Measurements from ENCODE around the gene NAP1L1.

The NAP1L1 gene

DNA sequence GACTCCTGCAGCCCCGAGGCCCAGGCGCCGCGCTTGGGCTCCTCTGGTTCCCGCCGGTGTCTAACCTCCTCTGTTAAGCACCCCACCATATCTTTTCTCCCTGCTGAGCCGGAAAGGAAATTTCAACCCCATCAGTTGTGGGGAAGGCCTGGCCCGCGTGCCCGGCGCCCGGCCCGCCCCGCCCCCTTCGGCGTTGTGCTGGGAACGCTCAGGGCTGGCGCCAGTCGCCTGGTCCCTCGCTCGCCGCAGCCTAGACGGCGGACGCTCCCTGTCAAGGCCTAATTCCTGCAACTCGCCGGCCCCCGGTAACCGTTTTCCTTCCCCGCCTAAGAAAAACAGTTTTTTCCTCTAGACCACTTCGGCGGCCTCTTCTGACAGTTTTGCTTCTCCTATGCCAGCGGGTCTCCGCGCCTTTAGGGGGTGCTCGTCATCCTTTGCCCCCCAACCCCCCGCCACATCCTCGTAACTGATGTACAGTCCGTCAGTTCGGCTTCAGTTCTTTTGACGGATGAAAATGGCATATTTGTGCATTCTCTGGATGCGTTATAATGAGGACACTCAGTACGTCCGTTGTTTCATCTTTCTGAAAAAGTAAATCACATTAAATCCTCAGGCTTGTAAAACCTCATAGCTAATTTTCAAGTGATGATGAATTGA lies 506 bp upstream of the NAP1L1 start:
- DNase-seq (ENCODE audit: low read depth in 3 of 3, low spot score in 1 of 3): peak in 1 of 3 donors; percentile 21

DNA sequence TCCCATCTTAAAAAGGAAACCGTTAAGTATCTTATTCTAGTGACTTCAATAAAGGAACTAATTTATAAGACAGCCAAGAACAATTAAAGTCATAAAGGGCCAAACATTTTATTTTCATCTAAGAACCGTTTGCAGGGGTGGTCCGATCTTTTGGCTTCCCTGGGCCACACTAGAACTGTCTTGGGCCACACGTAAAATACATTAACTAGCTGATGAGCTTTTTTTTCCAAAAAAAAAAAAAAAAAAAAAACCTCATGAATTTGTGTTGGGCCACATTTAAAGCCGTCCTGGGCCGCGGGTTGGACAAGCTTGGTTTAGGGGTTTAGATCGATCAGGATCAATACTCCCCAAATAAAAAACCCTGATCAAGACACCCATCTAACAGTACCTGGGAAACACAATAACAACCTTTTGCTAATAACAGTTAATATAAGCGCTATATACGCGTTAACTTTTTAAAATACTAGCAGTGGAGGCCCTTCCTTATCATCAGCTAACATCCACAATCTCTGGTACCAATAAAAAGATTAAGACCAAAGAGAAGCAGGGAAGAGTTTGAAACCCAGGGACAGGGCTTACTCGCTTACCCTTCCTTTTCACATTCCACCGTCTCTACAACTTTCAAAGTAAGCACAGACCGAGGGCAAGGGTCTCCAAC lies 1.1 kb downstream of the NAP1L1 start:
- no peak for DNase-seq (ENCODE audit: low read depth in 3 of 3, low spot score in 1 of 3)

DNA sequence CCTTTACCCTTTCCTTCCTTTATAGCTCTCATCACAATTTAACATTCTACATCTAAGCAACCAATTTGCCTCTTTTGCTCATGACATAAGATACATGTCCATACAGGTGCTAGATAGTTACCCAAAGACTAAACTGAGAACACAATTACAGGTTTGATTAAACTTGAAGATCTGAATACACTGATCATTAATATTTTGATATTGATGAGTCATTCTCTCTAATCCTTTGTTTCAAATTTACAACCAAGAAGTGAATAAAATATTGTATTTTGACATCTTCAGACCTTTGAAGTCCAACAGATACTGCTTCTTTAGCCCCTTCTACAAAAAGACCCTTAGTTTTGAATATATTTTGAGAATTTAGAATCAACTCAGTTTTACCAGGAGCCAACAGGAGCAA lies 2.6 kb downstream of the NAP1L1 start:
- no peak for DNase-seq (ENCODE audit: low read depth in 3 of 3, low spot score in 1 of 3)

DNA sequence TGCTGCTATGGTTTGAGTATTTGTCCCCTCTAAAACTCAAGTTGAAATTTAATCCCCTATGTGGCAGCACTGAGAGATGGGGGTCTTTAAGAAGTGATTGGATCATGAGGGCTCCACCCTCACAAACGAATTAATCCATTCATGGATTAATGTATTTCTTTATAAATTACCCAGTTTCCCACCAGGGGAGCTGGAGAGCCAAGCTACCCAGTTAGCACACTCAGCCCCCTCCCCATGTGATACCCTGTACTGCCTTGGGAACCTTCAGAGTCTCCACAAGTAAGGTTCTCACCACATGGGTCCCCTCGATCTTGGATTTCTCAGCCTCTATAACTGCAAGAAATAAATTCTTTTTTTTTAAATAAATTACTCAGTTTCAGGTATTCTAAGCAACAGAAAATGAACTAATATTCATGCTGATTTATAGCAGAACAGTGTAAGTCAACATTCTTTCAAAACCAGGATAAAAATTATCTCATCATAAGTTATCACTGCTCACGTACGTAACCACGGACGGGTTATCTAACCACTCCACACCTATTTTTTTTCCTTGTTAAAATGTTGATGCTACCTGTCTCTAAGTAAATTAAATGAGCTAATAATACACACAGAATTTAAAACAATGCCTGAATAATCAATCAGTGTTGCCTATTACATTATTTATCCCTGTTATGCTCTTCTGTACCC lies 3.6 kb downstream of the NAP1L1 start:
- DNase-seq (ENCODE audit: low read depth in 3 of 3, low spot score in 1 of 3): no peak

DNA sequence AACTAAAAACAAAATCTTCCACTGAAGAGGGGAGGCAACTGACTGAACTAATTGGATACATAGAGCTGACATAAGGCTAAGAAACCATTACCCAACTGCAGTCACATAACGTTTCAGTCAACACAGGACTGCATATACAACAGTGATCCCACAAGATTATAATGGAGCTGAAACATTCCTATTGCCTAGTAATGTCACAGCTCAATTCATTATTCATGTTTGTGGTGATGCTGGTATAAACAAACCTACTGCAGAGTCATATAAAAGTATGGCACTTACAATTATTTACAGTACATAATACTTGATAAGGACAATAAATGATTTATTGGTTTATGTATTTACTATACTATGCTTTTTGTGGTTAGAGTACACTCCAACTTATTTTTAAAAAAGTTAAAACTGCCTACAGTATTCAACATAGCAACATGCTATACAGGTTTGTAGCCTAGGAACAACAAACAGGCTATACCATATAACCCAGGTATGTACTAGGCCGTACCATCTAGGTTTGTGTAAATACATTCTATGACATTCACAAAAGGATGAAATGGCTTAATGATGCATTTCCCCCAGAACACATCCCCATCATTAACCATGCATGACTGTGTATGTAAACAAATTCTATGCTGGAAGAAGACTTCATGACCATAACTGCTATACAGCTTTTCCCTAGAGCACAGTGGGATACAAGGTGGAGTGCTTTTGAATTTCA lies 4.3 kb downstream of the NAP1L1 start:
- no peak for DNase-seq (ENCODE audit: low read depth in 3 of 3, low spot score in 1 of 3)

DNA sequence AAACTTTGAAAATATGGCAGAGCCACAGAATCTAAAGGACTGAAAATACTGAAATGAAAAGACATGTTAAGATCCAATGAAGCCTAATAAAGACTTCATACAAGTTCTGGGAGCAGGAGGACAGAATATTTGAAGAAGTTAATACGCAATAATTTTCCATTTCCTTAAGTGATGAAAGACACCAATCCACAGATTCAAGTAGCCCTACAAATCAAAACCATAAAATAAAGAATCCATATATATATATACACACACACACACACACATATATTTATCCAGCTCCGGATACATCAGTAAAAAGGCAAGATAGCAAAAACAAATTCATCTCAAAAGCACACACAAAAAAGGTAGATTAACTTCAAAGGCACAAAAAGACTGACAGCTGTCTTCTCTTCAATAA lies 5.7 kb downstream of the NAP1L1 start:
- no peak for DNase-seq (ENCODE audit: low read depth in 3 of 3, low spot score in 1 of 3)

DNA sequence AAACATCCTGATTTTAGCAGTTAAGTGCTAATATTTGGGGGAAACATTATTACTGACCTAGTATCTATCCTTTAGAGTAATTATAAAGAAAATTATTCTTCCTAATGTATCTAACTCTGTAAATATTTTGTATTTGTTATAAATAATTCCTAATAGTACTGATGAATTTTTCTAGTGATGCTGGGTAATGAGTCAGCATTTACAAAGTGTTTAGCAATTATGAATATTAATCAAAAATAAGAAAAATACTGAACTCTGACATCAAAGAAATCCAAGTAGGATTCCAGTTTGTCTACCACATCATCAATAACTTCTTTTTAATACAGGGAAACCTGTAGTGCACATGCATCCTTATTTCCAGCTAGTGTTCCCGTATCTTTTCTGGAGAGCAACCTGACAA lies 9.0 kb downstream of the NAP1L1 start:
- no peak for DNase-seq (ENCODE audit: low read depth in 3 of 3, low spot score in 1 of 3)

DNA sequence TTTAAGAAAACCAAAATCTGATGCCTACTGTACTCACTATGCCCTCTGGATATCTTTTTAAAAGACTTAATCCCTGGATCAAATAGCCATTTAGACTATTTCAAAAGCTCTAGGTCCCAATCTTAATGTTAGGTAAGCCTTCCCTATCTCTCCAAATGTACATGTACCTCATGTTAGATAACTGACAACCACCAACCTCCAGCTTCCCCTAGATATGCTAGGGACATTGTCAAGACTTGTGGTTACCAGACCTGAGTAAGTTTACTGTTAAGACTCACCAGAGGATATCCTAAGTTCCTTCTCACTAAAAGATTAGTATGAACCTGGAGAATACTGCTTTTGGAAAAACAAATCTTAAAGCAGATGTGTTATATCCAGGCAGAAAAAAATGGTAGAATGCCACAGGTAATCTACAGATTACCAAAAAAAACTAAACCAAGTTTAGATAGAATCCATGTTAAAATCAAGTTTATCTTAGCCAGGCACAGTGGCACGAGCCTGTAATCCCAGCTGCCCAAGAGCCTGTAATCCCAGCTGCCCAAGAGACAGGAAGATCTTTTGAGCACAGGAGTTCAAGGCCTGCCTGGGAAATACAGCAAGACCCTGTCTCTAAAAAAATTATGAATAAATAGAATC lies 9.7 kb downstream of the NAP1L1 start:
- no peak for DNase-seq (ENCODE audit: low read depth in 3 of 3, low spot score in 1 of 3)

DNA sequence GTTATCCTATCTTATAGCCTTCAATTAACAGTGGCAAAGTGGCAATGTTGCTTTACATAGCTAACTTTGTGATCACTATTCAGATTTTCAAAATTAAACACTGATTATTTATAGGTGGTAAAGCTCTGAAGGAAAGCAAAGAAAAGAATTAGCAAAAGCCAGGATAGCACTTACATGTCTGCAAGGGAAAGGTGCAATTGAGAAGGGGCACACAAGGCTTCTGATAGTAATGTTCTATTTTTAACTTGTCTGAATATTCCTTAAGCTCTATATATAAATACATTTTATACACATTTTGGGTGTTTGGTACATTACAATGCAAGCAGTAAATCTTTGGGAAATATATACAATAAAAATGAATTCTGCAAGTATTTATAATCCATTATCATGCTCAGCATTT lies 10.9 kb downstream of the NAP1L1 start:
- DNase-seq (ENCODE audit: low read depth in 3 of 3, low spot score in 1 of 3): no peak

DNA sequence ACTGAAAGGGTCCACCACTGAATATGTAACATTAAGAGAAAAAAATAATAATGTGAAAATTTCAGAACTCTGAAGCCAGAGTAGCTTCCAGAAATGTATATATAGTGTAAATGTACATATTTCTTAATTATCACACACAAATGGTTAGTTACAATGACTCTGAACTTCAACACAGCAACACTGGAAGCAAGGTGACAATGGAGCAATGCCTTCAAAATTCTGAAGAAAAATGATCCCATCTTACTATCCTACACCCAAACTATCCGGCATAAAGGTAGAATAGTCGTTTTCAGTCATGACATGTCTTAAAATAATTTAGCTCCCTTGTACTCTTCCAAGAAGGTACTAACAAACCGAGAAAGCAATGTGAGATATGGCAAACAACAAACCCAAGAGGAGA lies 11.9 kb downstream of the NAP1L1 start:
- no peak for DNase-seq (ENCODE audit: low read depth in 3 of 3, low spot score in 1 of 3)

DNA sequence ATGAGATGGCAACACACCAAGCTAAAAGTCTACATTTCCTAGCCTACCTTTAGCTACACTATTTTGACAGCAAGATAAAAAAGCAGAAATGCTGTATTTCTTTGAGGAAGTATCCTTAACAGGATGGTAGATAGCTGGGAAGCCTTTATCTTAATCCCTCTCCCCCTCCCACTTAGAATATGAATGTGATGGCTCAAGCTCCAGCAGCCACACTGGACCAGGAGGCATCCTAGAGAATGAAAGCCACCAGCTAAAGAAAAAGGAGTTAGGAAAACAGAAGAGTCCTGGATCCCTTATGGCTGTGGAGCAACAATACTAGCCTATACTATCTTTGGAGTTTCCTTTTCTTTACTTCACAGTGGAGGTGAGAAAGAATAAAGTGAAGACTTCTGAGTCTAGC lies 15.1 kb downstream of the NAP1L1 start:
- no peak for DNase-seq (ENCODE audit: low read depth in 3 of 3, low spot score in 1 of 3)

DNA sequence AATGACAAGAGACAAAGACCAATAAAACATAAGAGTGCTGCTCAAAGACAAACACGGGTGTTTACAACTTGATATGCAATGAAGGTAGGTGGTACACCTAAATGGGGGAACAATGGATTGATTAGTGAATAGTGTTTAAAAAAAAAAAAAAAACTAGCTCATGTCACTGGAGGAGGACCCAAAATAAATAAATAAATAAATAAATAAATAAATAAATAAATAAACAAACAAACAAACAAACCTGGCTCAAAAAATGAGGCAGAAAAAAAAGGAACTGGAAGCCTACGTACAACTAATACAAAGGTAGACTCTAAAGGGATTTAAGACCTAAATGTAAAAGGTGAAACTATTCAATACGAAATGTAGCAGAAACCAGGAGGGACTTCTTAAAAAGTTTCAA lies 18.6 kb downstream of the NAP1L1 start:
- DNase-seq (ENCODE audit: low read depth in 3 of 3, low spot score in 1 of 3): no peak

DNA sequence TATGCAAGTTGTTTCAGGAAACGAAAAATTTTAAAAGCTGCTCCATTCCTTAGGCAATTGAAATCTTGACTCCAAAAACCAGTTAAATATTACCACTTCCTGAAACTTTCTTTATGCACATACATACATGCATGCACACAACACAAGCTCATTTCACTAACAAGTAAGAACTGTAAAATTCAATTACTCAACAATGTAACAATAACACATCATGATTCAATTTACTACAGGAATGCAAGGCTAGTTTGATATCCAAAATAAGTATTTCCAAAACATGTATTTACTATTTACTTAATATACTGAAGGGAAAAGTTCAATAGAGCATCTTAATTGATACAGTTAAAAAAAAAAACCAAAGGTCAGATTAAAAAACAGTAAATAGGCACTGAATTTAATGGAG lies 19.6 kb downstream of the NAP1L1 start:
- no peak for DNase-seq (ENCODE audit: low read depth in 3 of 3, low spot score in 1 of 3)

DNA sequence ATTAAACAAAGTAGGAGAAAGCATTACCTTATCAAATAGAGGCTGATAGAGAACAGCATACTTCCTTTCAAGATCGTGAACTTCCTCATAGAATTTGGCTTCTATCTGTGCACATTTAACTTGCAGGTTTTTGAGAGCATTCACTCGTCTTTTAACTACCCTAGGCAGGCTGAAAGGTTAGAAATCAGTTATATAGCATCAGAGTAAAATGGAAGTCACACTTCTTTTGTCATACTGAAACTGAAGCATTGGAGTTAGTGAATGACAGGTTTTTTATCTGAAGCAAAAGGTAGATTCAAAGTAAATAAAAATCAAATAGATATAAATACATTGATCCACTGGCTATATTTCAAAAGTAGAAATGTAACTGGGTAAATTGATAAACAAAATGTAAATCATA lies 24.4 kb downstream of the NAP1L1 start:
- DNase-seq (ENCODE audit: low read depth in 3 of 3, low spot score in 1 of 3): no peak

DNA sequence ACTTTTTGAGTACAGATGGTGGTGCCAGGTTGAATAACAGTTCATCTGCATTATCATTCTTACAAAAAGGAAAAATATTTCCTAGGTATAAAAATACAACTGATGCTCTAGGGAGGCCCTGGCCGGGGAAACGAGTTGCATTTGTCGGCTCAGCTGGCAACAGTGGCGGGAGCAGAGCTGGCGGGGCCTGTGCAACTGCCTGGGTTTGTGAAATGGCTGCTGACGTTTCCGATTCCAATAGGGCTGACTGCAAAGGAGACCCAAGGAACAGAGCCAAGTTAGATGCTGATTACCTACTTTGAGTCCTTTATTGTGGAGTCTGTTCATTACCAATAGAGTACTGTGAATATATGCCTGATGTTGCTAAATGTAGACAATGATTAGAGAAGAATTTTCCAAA lies 27.2 kb downstream of the NAP1L1 start:
- no peak for DNase-seq (ENCODE audit: low read depth in 3 of 3, low spot score in 1 of 3)

DNA sequence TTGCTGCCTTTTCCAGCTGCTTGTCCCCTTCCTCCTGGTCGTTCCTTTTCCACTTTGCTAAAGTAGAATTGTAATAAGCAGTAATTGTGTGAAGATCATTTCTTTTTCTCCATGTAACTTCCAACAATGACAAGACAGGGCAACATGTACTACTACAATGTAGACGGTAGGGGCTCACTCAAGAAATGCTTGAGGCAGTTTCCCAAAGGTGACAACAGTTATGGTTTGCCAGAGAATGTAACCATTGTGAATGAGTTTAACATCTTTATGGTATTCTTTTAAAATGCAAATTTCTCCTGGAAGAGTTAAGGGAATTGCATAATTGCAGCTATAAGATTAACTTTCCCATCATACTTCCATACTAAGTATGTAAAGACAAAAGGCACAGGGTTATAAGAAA lies 29.1 kb downstream of the NAP1L1 start:
- DNase-seq (ENCODE audit: low read depth in 3 of 3, low spot score in 1 of 3): no peak

DNA sequence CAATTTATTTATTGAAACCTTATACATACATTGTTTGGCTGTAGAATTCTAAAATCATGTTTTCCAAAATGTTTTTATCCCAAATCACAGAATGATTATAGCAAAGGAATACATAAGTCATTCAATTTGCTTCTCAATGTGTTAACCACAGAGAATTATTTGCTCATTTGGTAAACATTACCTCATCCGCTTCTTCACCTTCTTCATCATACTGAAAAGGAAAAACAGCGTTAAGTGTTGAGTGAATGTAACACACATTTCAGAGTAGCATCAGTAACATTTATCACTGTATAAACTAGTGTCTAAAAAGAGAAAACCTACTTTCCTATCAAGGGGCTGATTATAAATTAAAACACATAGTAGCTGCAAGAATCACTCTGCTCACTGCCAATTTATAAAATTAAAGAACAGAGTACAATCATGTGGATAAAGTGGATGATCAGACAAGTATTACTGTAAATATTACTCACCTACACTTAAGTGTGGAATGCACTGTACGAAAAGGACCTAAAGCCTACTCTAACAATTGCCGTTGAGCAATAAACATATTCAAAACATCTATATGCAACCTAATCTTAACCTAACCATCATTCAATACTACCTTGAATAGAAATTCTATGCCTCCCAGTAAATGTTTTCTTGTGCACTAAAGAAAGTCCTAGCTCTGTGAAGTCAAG lies 34.8 kb downstream of the NAP1L1 start:
- no peak for DNase-seq (ENCODE audit: low read depth in 3 of 3, low spot score in 1 of 3)

DNA sequence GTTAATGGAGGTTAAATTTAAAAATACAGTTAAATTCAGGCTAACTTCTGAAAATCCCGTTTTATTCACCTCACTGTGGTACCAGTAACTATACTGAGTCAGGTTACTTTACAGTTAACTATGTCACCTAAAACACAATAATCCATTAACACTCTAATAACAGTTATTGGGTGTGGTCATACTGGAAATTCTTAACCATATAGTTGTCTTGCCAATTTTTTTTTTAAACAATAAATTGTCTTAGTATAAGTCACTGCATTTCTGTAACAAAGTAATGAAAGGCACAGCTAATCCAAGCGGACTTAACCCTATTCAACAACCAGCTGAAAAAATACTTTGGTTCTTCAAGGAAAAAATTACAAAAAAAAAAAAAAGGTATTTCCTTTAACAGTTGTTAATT lies 36.7 kb downstream of the NAP1L1 start:
- DNase-seq (ENCODE audit: low read depth in 3 of 3, low spot score in 1 of 3): no peak

DNA sequence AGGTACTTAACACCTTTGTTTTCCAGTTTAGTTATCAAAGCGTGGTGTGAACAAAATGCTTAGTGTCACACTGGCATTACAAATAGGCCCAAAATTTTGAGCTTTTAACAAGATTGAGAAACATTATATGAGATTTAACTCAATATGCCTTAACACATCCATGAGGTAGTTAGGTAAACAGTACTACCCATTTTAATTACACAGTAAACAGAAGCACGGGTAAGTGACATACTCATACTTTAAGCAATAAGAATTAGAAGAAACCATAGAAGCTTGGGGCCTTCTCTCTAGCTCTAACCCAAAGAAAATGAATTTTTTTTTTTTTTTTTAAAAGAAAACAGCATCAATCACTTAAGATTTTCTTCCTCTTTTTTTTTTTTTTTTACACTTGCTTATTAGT lies 37.4 kb downstream of the NAP1L1 start:
- no peak for DNase-seq (ENCODE audit: low read depth in 3 of 3, low spot score in 1 of 3)

DNA sequence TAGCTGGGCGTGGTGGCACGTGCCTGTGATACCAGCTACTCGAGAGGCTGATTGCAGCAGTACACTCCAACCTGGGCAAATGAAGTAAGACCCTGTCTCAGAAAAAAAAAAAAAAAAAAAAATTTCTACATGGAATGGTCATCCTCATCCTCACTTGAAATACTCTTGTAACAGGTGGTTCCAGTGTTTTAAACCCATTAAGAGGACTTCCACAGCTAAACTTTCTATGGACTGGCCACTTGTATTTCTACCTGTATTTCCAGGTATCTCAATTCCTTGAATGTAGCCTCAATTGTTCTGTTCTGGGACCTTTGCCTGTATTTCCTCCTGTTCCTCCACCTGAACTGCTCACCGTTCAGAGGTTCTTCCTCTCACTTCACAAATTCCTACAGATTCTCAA lies 41.1 kb downstream of the NAP1L1 start:
- DNase-seq (ENCODE audit: low read depth in 3 of 3, low spot score in 1 of 3): no peak

DNA sequence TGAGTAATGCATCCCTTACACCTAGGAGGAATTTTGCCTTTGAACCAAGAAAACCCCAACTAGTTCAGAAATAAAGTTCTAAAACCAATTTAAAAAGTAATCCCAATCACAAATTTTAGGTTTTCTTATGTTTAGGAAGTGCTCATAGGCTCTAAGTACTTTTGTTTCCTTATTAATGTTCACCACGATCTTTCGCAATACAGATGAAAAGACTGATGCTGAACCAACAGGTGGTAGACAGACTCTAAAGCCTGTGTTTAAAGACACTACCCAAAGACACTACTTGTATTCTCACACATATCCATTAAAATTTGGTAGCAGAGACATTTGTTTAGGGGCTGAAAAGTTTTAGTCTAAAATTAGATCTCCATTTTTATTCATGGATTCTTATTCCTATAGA lies 42.3 kb downstream of the NAP1L1 start:
- DNase-seq (ENCODE audit: low read depth in 3 of 3, low spot score in 1 of 3): no peak

All from stimulated activated CD4-positive, alpha-beta T cell treated with anti-CD3 and anti-CD28 coated beads, TNF-alpha, amount 100 ng/mL, for 1 hour (primary cell).